Smooth muscle cell (in vitro differentiated cells): ENCODE measurements around the gene CAMK1D. TPM values are rescaled to one million over a fixed set of nuclear protein-coding genes. Genes with fewer than 3 reads are reported as not detected.

ENCODE experiments used
- DNase-seq: peaks from one replicate; lab custom pipeline; 2025; ENCODE audit not compliant: unreplicated experiment; lab: John Stamatoyannopoulos, UW
- H2AFZ ChIP-seq: fragments of 200-600 bp; sonication (generic); 2 replicates; pipeline ENCODE4 v1.6.0; 2016; ENCODE audit warnings: antibody characterized with exemption, low read depth, mild to moderate bottlenecking
- H3F3A ChIP-seq: fragments of 200-600 bp; sonication (generic); 2 replicates; pipeline ENCODE4 v1.6.0; 2017; ENCODE audit warnings: antibody characterized with exemption, low read depth
- H3K27ac ChIP-seq: fragments of 200-600 bp; sonication (generic); 2 replicates; pipeline ENCODE4 v1.5.1; 2016; ENCODE audit warnings: low read depth, mild to moderate bottlenecking
- H3K27me3 ChIP-seq: fragments of 200-600 bp; sonication (generic); 2 replicates; pipeline ENCODE4 v1.6.1; 2016; ENCODE audit warnings: low read depth, mild to moderate bottlenecking
- H3K36me3 ChIP-seq: fragments of 200-600 bp; sonication (generic); 2 replicates; pipeline ENCODE4 v1.5.1; 2016; ENCODE audit warnings: low read depth
- H3K4me1 ChIP-seq: fragments of 200-600 bp; sonication (generic); 2 replicates; pipeline ENCODE4 v1.5.1; 2016; ENCODE audit warnings: low read depth
- H3K4me2 ChIP-seq: fragments of 200-600 bp; sonication (generic); 2 replicates; pipeline ENCODE4 v1.6.0; 2016; ENCODE audit warnings: mild to moderate bottlenecking
- H3K4me3 ChIP-seq: fragments of 200-600 bp; sonication (generic); 2 replicates; pipeline ENCODE4 v1.5.1; 2016; ENCODE audit warnings: mild to moderate bottlenecking
- H3K79me2 ChIP-seq: fragments of 200-600 bp; sonication (generic); 2 replicates; pipeline ENCODE4 v1.6.0; 2016; ENCODE audit warnings: low read depth, mild to moderate bottlenecking
- H3K9ac ChIP-seq: fragments of 200-600 bp; sonication (generic); 2 replicates; pipeline ENCODE4 v1.6.0; 2016; ENCODE audit warnings: low read depth
- H3K9me3 ChIP-seq: fragments of 200-600 bp; sonication (generic); replicated peaks from 2 replicates; pipeline ENCODE4 v1.5.1; 2016; ENCODE audit warnings: low read depth
- H4K20me1 ChIP-seq: fragments of 200-600 bp; sonication (generic); 2 replicates; pipeline ENCODE4 v1.6.0; 2016; ENCODE audit warnings: low read depth
- WGBS: methylation state at CpG from one replicate; pipeline ENCODE4 v1.1.7; 2016; ENCODE audit warnings: low lambda C conversion rate; 5-methylcytosine and 5-hydroxymethylcytosine counted together
- polyA plus RNA-seq: library from polyadenylated mRNA; unstranded; fragments of >200 nt; fragmentation: Nextera tagmentation; extraction: Ambion mirVana; gene quantifications from 2 replicates; pipeline ENCODE4 v1.2.1, GENCODE V29; 2016
- total RNA-seq: library from RNA; depleted of rRNA; stranded (reverse); fragments of >200 nt; gene quantifications from 2 replicates; pipeline ENCODE4 v1.2.3, GENCODE V29; 2014
- TF ChIP-seq, protein P1 (sequence below): fragments of 200-600 bp; sonication (generic); IDR thresholded peaks from 2 replicates; pipeline ENCODE4 v1.5.1; 2017; ENCODE audit warnings: borderline replicate concordance, mild to moderate bottlenecking, antibody characterized with exemption; ENCODE audit not compliant: insufficient read depth, poor library complexity, severe bottlenecking

Gene CAMK1D
- total and polyA plus RNA-seq, 2 experiments from 2014 or later = 1.6 to 2.3 TPM

GRCh38 chr10:12644380-12645144 lies 295.2 kb downstream of the CAMK1D start:
- H3K9ac ChIP-seq = no peak overlapping the region
- 88% methylated on average over 4 of the region's 4 CpGs for WGBS
- H3K4me2 ChIP-seq = no peak overlapping the region
- no peak for DNase-seq
- no peaks in the 10 kb centered on the region for H3K4me1 ChIP-seq
- no peaks in the 10 kb centered on the region for H4K20me1 ChIP-seq
- no peaks in the 10 kb centered on the region for H3K9me3 ChIP-seq
- no peaks in the 10 kb centered on the region for H3K36me3 ChIP-seq
- no peak overlapping the region for H2AFZ ChIP-seq
- H3K4me3 ChIP-seq = no peak overlapping the region
- H3K79me2 ChIP-seq = no peaks in the 10 kb centered on the region
- H3F3A ChIP-seq = no peaks in the 10 kb centered on the region
- TF ChIP-seq, protein P1, sequence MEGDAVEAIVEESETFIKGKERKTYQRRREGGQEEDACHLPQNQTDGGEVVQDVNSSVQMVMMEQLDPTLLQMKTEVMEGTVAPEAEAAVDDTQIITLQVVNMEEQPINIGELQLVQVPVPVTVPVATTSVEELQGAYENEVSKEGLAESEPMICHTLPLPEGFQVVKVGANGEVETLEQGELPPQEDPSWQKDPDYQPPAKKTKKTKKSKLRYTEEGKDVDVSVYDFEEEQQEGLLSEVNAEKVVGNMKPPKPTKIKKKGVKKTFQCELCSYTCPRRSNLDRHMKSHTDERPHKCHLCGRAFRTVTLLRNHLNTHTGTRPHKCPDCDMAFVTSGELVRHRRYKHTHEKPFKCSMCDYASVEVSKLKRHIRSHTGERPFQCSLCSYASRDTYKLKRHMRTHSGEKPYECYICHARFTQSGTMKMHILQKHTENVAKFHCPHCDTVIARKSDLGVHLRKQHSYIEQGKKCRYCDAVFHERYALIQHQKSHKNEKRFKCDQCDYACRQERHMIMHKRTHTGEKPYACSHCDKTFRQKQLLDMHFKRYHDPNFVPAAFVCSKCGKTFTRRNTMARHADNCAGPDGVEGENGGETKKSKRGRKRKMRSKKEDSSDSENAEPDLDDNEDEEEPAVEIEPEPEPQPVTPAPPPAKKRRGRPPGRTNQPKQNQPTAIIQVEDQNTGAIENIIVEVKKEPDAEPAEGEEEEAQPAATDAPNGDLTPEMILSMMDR = no peak
- no peak overlapping the region for H3K27ac ChIP-seq
- H3K27me3 ChIP-seq = no peaks in the 10 kb centered on the region

GRCh38 chr10:12645449-12645848 lies 296.1 kb downstream of the CAMK1D start:
- H2AFZ ChIP-seq = no peak overlapping the region
- 98% methylated on average over 11 of the region's 11 CpGs for WGBS
- H3K4me3 ChIP-seq = no peak overlapping the region
- no peaks in the 10 kb centered on the region for H3K4me1 ChIP-seq
- no peaks in the 10 kb centered on the region for H3K36me3 ChIP-seq
- TF ChIP-seq, protein P1 = no peak
- DNase-seq = no peak
- H3K9me3 ChIP-seq = no peaks in the 10 kb centered on the region
- no peak overlapping the region for H3K27ac ChIP-seq
- no peak overlapping the region for H3K4me2 ChIP-seq
- H3K79me2 ChIP-seq = no peaks in the 10 kb centered on the region
- no peaks in the 10 kb centered on the region for H3F3A ChIP-seq
- H3K27me3 ChIP-seq = no peaks in the 10 kb centered on the region
- H4K20me1 ChIP-seq = no peaks in the 10 kb centered on the region
- no peak overlapping the region for H3K9ac ChIP-seq

DNA sequence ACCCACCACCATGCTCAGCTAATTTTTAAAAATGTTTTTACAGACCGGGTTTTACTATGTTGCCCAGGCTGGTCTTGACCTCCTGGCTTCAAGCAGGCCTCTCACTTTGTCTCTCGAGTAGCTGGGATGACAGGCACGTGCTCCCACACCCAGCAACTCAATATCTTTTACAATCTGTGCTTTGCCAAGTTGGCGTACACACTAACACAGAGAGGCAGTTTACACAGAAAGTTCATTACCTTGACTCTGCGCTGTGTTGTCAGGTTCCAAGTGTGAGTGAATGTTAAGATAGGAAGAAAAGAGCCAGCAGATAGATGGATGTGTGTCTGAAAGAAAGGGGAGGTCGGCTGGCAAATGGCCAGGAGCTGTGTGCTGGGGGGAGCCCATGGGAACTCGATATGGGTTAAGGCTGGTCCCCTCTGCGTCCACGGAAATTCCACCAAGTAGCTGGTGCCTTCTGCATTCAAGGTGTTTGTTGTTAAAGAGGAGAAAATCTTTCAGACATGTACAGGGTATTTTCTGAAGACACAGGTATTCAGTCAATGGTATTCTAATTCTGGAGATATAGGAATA lies 299.8 kb downstream of the CAMK1D start:
- WGBS = 88% methylated on average over 9 of the region's 9 CpGs
- TF ChIP-seq, protein P1 = no peak
- H3K27me3 ChIP-seq = no peaks in the 10 kb centered on the region

DNA sequence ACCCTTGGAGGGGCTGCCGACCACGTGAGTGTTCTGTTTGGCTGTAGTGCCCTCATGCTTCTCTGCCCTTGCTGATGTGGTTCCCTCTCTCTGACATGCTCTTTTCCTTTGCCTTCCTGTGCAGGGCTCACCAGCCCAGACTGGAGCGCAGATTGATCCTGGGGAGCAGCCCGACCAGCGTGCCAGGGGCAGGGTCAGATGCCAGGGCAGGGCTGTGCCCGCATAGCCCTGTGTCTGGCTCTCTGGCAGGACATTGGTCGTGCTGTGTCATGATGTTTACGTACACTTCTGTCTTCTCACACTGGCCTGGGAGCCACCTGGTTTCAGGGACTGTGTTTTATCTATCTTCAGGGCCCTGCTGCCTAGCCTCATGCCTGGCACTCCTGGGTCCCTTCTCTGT lies 300.8 kb downstream of the CAMK1D start:
- Histone ChIP-seq H3K9me3 (no peaks in the 10 kb centered on the region), H3K9ac (no peak overlapping the region), H3K79me2 (no peaks in the 10 kb centered on the region), H3K27me3 (no peaks in the 10 kb centered on the region), H3K4me1 (no peaks in the 10 kb centered on the region), H3F3A (no peaks in the 10 kb centered on the region), H3K4me2 (no peak overlapping the region), H3K27ac (no peak overlapping the region), H2AFZ (no peak overlapping the region), H3K36me3 (no peaks in the 10 kb centered on the region), H3K4me3 (no peak overlapping the region), H4K20me1 (no peaks in the 10 kb centered on the region)
- WGBS = 96% methylated on average over 8 of the region's 8 CpGs
- no peak for DNase-seq
- TF ChIP-seq, protein P1 = no peak

More for the DNA sequence above, 299.8 kb downstream of the CAMK1D start:
- no peaks in the 10 kb centered on the region for H4K20me1 ChIP-seq
- H3K4me1 ChIP-seq = no peaks in the 10 kb centered on the region
- no peak overlapping the region for H3K27ac ChIP-seq
- no peak overlapping the region for H2AFZ ChIP-seq
- H3K9me3 ChIP-seq = no peaks in the 10 kb centered on the region
- no peak for DNase-seq
- H3K79me2 ChIP-seq = no peaks in the 10 kb centered on the region
- no peaks in the 10 kb centered on the region for H3F3A ChIP-seq
- H3K4me2 ChIP-seq = no peak overlapping the region
- no peak overlapping the region for H3K4me3 ChIP-seq
- H3K36me3 ChIP-seq = no peaks in the 10 kb centered on the region
- H3K9ac ChIP-seq = no peak overlapping the region
